DND-41 (cell line): ENCODE data around the gene ZGPAT.

ENCODE experiments used
- EZH2 ChIP-seq: IDR thresholded peaks from 3 replicates; pipeline ENCODE4 v1.6.1; 2012; ENCODE audit warnings: borderline replicate concordance, low read depth, mild to moderate bottlenecking, moderate library complexity, low read length, inconsistent platforms; ENCODE audit not compliant: severe bottlenecking
- TF ChIP-seq, protein P1 (sequence below): IDR thresholded peaks from 2 replicates; pipeline ENCODE4 v1.5.1; 2012; ENCODE audit warnings: borderline replicate concordance, low read length, moderate library complexity, mild to moderate bottlenecking; ENCODE audit not compliant: poor library complexity, severe bottlenecking; ENCODE audit errors: extremely low read depth

DNA sequence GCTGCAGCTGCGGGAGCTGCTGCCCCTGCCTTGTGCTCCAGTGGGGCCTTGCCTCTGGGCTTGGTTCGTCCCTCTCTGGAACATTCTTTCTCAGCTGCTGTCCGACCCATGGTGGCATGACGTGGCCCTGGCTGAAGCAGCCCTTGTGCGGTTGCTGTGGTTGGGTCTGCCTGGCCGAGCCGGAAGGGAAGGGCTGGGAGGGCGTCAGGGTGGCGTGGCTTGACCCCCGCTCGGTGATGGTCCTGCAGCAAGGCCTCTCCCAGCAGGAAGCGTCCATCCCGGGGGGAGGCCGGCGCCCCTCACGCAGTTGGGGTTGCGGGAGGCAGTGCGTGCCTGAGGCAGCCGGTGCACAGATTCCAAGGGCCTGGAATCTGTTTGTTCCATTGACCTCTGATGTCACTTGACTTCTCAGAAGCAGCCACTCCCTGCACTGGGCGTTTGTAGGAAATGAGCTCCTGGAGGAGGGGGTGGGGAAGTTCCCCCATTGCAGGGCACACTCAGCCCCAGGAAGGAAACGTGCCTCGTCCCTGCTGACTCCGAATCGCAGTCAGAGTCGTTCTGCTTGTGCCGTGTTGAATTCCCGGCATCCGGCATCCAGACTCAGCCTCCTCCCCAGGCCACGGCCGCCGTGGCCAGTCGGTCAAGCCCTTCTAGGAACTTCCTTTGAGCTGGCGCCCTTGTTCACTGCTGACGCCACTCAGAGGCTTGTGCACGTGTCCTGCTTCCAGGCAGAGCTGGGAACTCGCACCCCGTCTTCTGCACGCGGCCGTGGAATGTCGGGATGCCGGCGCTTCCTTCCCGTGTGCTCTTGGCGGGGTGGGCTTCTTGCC lies 21.1 kb upstream of the ZGPAT start:
- TF ChIP-seq, protein P1, sequence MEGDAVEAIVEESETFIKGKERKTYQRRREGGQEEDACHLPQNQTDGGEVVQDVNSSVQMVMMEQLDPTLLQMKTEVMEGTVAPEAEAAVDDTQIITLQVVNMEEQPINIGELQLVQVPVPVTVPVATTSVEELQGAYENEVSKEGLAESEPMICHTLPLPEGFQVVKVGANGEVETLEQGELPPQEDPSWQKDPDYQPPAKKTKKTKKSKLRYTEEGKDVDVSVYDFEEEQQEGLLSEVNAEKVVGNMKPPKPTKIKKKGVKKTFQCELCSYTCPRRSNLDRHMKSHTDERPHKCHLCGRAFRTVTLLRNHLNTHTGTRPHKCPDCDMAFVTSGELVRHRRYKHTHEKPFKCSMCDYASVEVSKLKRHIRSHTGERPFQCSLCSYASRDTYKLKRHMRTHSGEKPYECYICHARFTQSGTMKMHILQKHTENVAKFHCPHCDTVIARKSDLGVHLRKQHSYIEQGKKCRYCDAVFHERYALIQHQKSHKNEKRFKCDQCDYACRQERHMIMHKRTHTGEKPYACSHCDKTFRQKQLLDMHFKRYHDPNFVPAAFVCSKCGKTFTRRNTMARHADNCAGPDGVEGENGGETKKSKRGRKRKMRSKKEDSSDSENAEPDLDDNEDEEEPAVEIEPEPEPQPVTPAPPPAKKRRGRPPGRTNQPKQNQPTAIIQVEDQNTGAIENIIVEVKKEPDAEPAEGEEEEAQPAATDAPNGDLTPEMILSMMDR, result no peak
- TF ChIP-seq EZH2, result no peak
